GM12878 (cell line): Measurements from ENCODE around the gene NEK11.

Source experiments
- CTCF ChIP-seq, 3 experiments: IDR thresholded peaks in 2 of 3; conservative IDR thresholded peaks in 1 of 3; 2 replicates each; pipeline ENCODE4 v1.5.1; 2011; ENCODE audit warnings: low read depth in 3 of 3, low read length in 3 of 3, mild to moderate bottlenecking in 3 of 3, control low read depth in 2 of 3, moderate library complexity in 2 of 3, inconsistent platforms in 1 of 3, mixed read lengths in 1 of 3; ENCODE audit not compliant: control insufficient read depth in 2 of 3, insufficient read depth in 1 of 3; ENCODE audit errors: extremely low read depth in 1 of 3
- ESRRA ChIP-seq: IDR thresholded peaks from 2 replicates; pipeline ENCODE4 v1.6.1; 2012; ENCODE audit warnings: mild to moderate bottlenecking, low read length, improper control_type of control experiment
- ZSCAN29 ChIP-seq: fragments of 450-650 bp; IDR thresholded peaks from 2 replicates; pipeline ENCODE4 v1.6.1; 2017; ENCODE audit warnings: mild to moderate bottlenecking, moderate library complexity

DNA sequence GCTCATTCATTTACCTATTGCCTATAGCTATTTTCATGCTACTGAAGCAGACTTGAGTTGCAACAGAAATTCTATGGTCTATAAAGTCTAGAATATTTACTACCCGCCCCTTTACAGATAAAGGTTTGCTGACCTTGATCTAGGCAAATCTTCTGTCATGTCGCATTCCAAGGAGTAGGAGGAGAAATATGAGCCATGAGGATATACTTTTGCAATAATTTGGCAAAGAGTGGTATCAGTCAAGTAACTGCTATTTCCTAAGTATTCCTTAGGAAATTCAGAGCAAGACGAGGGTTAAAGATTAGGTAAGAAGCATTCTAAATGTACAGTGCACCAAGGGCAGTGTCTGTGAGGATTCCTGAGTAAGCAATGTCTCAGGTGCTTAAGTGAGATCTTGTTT lies 233.8 kb downstream of the NEK11 start:
- TF ChIP-seq CTCF (IDR thresholded peaks at IDR 0.05 in 2 of 3, conservative IDR thresholded peaks at IDR 0.05 in 1 of 3; ENCODE audit: control insufficient read depth in 2 of 3, extremely low read depth in 1 of 3, insufficient read depth in 1 of 3, low read depth in 3 of 3, low read length in 3 of 3) (no peak), ESRRA (no peak), ZSCAN29 (no peak)
